HEK293T (cell line): Measurements from ENCODE around the gene ZNF750.

Experiments
- BHLHE40 ChIP-seq: fragments of 450-650 bp; IDR thresholded peaks from 2 replicates; pipeline ENCODE4 v1.6.1; 2016; ENCODE audit warnings: mild to moderate bottlenecking, moderate library complexity, borderline replicate concordance
- CTBP1 ChIP-seq: fragments of 450-650 bp; IDR thresholded peaks from 2 replicates; pipeline ENCODE4 v1.6.1; 2016; ENCODE audit warnings: borderline replicate concordance
- FOXM1 ChIP-seq: fragments of 450-650 bp; IDR thresholded peaks from 2 replicates; pipeline ENCODE4 v1.6.1; 2017; ENCODE audit warnings: mild to moderate bottlenecking, borderline replicate concordance

GRCh38 chr17:82822281-82822680 lies 17.5 kb downstream of the ZNF750 start:
- TF ChIP-seq FOXM1: no peak
- TF ChIP-seq CTBP1: no peak
- no peak for TF ChIP-seq BHLHE40
